ENCODE results near the gene RMND5B.

RMND5B gene

GRCh38 chr5:178106086-178106485 lies 24.7 kb upstream of the RMND5B start:
- Histone ChIP-seq H3K4me1 (peaks cover 0 to 18% (median 0%) of the 10 kb centered on the region in 4 donors), H3K27me3 (peaks cover 0 to 20% of the 10 kb centered on the region in 2 donors), H3K36me3 (no peaks in the 10 kb centered on the region), H3K27ac (no peak overlapping the region), H3K9me3 (no peaks in the 10 kb centered on the region), H3K4me3 (no peak overlapping the region)
- no peak for DNase-seq
- intact Hi-C loops (cut with DNase I; ENCODE audit: low total_unique reads): no loop called here
- TF ChIP-seq CTCF (IDR thresholded peaks at IDR 0.05): no peak

- H3K4me1 ChIP-seq: peaks cover 0 to 18% (median 0%) of the 10 kb centered on the region in 4 donors
- intact Hi-C loops (cut with DNase I; ENCODE audit: low total_unique reads): no loop called here
- no peaks in the 10 kb centered on the region for H3K9me3 ChIP-seq
- H3K27ac ChIP-seq: no peak overlapping the region
- TF ChIP-seq CTCF (IDR thresholded peaks at IDR 0.05): no peak
- H3K27me3 ChIP-seq: peaks cover 0 to 26% of the 10 kb centered on the region in 2 donors
- no peak overlapping the region for H3K4me3 ChIP-seq
- no peak for DNase-seq
- H3K36me3 ChIP-seq: no peaks in the 10 kb centered on the region
Measured at GRCh38 chr5:178106556-178107239, 24.1 kb upstream of the RMND5B start.

GRCh38 chr5:178107756-178108310 lies 23.0 kb upstream of the RMND5B start:
- H3K27ac ChIP-seq: no peak overlapping the region

GRCh38 chr5:178108446-178108845 lies 22.4 kb upstream of the RMND5B start:
- H3K27me3 ChIP-seq: peaks cover 0 to 41% of the 10 kb centered on the region in 2 donors
- TF ChIP-seq CTCF (IDR thresholded peaks at IDR 0.05): no peak
- no peak for DNase-seq
- H3K4me1 ChIP-seq: peaks cover 0 to 22% (median 3%) of the 10 kb centered on the region in 4 donors
- no peaks in the 10 kb centered on the region for H3K36me3 ChIP-seq
- intact Hi-C loops (cut with DNase I; ENCODE audit: low total_unique reads): no loop called here
- H3K9me3 ChIP-seq: no peaks in the 10 kb centered on the region
- no peak overlapping the region for H3K27ac ChIP-seq
- H3K4me3 ChIP-seq: no peak overlapping the region

More at GRCh38 chr5:178107756-178108310, 23.0 kb upstream of the RMND5B start:
- no peak for TF ChIP-seq CTCF (IDR thresholded peaks at IDR 0.05)
- no peaks in the 10 kb centered on the region for H3K9me3 ChIP-seq
- no peak overlapping the region for H3K4me3 ChIP-seq
- intact Hi-C loops (cut with DNase I; ENCODE audit: low total_unique reads): no loop called here
- no peak for DNase-seq
- H3K27me3 ChIP-seq: peaks cover 0 to 35% of the 10 kb centered on the region in 2 donors
- peaks cover 0 to 18% (median 0%) of the 10 kb centered on the region in 4 donors for H3K4me1 ChIP-seq
- no peaks in the 10 kb centered on the region for H3K36me3 ChIP-seq

- Histone ChIP-seq H3K4me1 (peaks cover 0 to 27% (median 8%) of the 10 kb centered on the region in 4 donors), H3K9me3 (no peaks in the 10 kb centered on the region), H3K27ac (no peak overlapping the region), H3K36me3 (no peaks in the 10 kb centered on the region), H3K27me3 (peaks cover 0 to 44% of the 10 kb centered on the region in 2 donors), H3K4me3 (no peak overlapping the region)
- no peak for TF ChIP-seq CTCF (IDR thresholded peaks at IDR 0.05)
- intact Hi-C loops (cut with DNase I; ENCODE audit: low total_unique reads): no loop called here
- no peak for DNase-seq
Measured at GRCh38 chr5:178108966-178109365, 21.8 kb upstream of the RMND5B start.
